Raji (cell line): Measurements from ENCODE around the gene PTGES3.

ENCODE experiments used
- POLR2A ChIP-seq: IDR thresholded peaks from 2 replicates; pipeline ENCODE4 v1.6.1; 2011; ENCODE audit warnings: low read depth, low read length, control low read depth; ENCODE audit not compliant: insufficient read depth

Gene PTGES3

GRCh38 chr12:56626701-56627100 is 61.4 kb downstream of the PTGES3 start:
- TF ChIP-seq POLR2A: no peak

GRCh38 chr12:56622535-56622934 is 65.5 kb downstream of the PTGES3 start:
- no peak for TF ChIP-seq POLR2A

GRCh38 chr12:56616925-56617324 is 71.2 kb downstream of the PTGES3 start:
- TF ChIP-seq POLR2A: no peak

DNA sequence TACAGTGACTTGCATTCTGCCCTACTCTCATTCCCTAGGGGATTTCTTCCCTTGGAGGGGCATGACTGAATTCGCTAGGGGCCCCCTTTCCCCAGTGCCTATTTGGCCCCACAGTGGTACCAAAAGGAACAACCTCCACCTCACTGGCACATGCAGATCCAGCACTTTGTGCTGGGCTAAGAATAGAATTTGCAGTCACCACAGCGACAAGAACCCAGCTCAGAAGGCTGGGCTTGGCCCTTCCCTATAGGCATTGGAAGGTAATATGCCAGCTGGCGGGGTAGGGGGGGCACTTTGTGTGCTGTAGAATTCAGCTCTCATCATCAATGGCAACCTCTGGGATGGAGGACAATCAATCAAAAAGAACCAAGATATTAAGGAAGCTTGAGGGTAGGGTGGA is 71.8 kb downstream of the PTGES3 start:
- TF ChIP-seq POLR2A: no peak

DNA sequence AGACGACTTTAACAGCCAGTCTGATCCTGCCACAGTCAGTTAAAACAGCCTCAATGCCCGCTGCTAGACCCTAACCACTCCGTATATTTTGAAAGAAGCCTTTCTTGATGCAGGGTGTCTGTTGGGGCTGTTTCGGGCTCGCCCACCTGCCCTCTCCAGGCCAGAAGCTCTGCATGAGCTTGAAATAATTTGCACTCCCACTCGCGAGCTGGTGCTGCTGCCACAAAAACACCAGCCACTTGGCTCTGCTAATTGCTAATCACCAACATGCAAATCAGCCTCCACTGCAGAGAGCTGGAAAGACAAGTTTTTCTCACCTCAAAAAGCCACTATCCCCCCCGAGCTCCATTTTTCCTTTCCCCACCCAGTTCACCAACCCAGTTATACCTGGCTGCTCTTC is 73.5 kb downstream of the PTGES3 start:
- TF ChIP-seq POLR2A: no peak
